Mesendoderm (in vitro differentiated cells): Measurements from ENCODE around the gene TIGD6.

Experiments
- DNase-seq: peaks from one replicate; pipeline ENCODE4 v3.0.0; 2013
- H2AK5ac ChIP-seq: 2 replicates; pipeline ENCODE4 v1.6.1; 2013; ENCODE audit warnings: low read length, inconsistent platforms
- H2BK120ac ChIP-seq: 2 replicates; pipeline ENCODE4 v1.6.1; 2013; ENCODE audit warnings: low read depth, mild to moderate bottlenecking, low read length, moderate library complexity, mixed read lengths
- H2BK15ac ChIP-seq: replicated peaks from 2 replicates; pipeline ENCODE4 v1.6.1; 2013; ENCODE audit warnings: low read depth, mild to moderate bottlenecking, moderate library complexity
- H2BK5ac ChIP-seq: 2 replicates; pipeline ENCODE4 v1.6.1; 2013; ENCODE audit warnings: low read length, inconsistent platforms
- H3K18ac ChIP-seq: 2 replicates; pipeline ENCODE4 v1.6.1; 2013; ENCODE audit warnings: mild to moderate bottlenecking, low read length, mixed read lengths
- H3K23ac ChIP-seq: one replicate; pipeline ENCODE4 v1.6.1; 2013; ENCODE audit warnings: low read length
- H3K27ac ChIP-seq: 2 replicates; pipeline ENCODE4 v1.5.1; 2013; ENCODE audit warnings: low read depth, mild to moderate bottlenecking, inconsistent platforms, low read length, moderate library complexity
- H3K27me3 ChIP-seq: 2 replicates; pipeline ENCODE4 v1.6.1; 2013; ENCODE audit warnings: low read length, control low read depth, mild to moderate bottlenecking, inconsistent platforms; ENCODE audit not compliant: insufficient read depth, poor library complexity
- H3K36me3 ChIP-seq: 2 replicates; pipeline ENCODE4 v1.6.1; 2013; ENCODE audit warnings: low read length, inconsistent platforms; ENCODE audit not compliant: control insufficient read depth, insufficient read depth
- H3K4ac ChIP-seq: one replicate; pipeline ENCODE4 v1.6.1; 2013; ENCODE audit warnings: low read depth, mild to moderate bottlenecking, low read length, moderate library complexity
- H3K4me1 ChIP-seq: 2 replicates; pipeline ENCODE4 v1.6.1; 2013; ENCODE audit warnings: low read depth, low read length, inconsistent platforms; ENCODE audit not compliant: control insufficient read depth
- H3K4me2 ChIP-seq: 2 replicates; pipeline ENCODE4 v1.6.1; 2013; ENCODE audit warnings: low read length
- H3K4me3 ChIP-seq: 2 replicates; pipeline ENCODE4 v1.5.1; 2013; ENCODE audit warnings: mild to moderate bottlenecking, low read length
- H3K56ac ChIP-seq: one replicate; pipeline ENCODE4 v1.6.1; 2013; ENCODE audit warnings: low read length
- H3K79me1 ChIP-seq: 2 replicates; pipeline ENCODE4 v1.6.1; 2013; ENCODE audit warnings: low read length, inconsistent platforms
- H3K79me2 ChIP-seq: 2 replicates; pipeline ENCODE4 v1.6.1; 2013; ENCODE audit warnings: mild to moderate bottlenecking, low read length; ENCODE audit not compliant: control insufficient read depth, insufficient read depth
- H3K9ac ChIP-seq: 2 replicates; pipeline ENCODE4 v1.6.1; 2013; ENCODE audit warnings: low read length, inconsistent platforms
- H4K5ac ChIP-seq: one replicate; pipeline ENCODE4 v1.6.1; 2013; ENCODE audit warnings: low read length
- H4K8ac ChIP-seq: one replicate; pipeline ENCODE4 v1.6.1; 2013; ENCODE audit warnings: low read depth, mild to moderate bottlenecking, control low read depth, low read length, moderate library complexity
- WGBS: extraction: QIAGEN DNeasy Blood & Tissue Kit; methylation state at CpG from one replicate; pipeline ENCODE4 v1.1.7; 2013; ENCODE audit warnings: low lambda C conversion rate, missing lambda C conversion rate; ENCODE audit not compliant: insufficient coverage; ENCODE audit errors: extremely low coverage; 5-methylcytosine and 5-hydroxymethylcytosine counted together

TIGD6 gene

DNA sequence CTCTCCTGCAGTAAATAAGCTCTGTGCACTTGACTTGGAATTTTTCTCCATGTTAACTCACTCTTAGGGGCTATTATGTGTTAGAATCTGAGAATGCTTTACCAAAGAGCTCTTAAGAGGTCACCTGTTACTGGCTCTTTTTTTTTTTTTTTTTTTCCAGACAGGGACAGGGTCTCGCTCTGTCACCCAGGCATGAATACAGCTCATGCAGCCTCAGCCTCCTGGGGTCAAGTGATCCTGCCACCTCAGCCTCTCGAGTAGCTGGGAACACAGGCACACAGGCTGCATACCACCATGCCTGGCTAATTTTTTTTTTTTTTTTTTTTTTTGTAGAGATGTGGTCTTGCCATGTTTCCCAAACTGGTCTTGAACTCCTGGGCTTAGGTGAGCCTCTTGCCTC, 22.2 kb upstream of the TIGD6 start:
- no CpG with 5 or more reads among the region's 2 CpGs for WGBS
- no peak overlapping the region for H3K9ac ChIP-seq
- DNase-seq: no peak

GRCh38 chr5:150022158-150022531, 21.7 kb upstream of the TIGD6 start:
- H3K18ac ChIP-seq: no peak overlapping the region
- H3K27ac ChIP-seq: no peak overlapping the region
- H3K36me3 ChIP-seq: peaks cover 7% of the 10 kb centered on the region
- no peak overlapping the region for H2BK5ac ChIP-seq
- H2BK120ac ChIP-seq: no peak overlapping the region
- DNase-seq: no peak
- H3K79me1 ChIP-seq: peaks cover 2% of the 10 kb centered on the region
- H3K9ac ChIP-seq: no peak overlapping the region
- no peak overlapping the region for H3K4ac ChIP-seq
- no peak overlapping the region for H3K4me2 ChIP-seq
- no CpG with 5 or more reads among the region's 1 CpG for WGBS
- H4K5ac ChIP-seq: no peak overlapping the region
- no peak overlapping the region for H2BK15ac ChIP-seq
- no peak overlapping the region for H3K23ac ChIP-seq
- H3K4me3 ChIP-seq: no peak overlapping the region
- no peaks in the 10 kb centered on the region for H3K27me3 ChIP-seq
- no peak overlapping the region for H3K56ac ChIP-seq
- H3K79me2 ChIP-seq: no peaks in the 10 kb centered on the region
- H2AK5ac ChIP-seq: no peak overlapping the region
- H3K4me1 ChIP-seq: no peaks in the 10 kb centered on the region
- no peak overlapping the region for H4K8ac ChIP-seq

More for the DNA sequence above, 22.2 kb upstream of the TIGD6 start:
- H2BK15ac ChIP-seq: no peak overlapping the region
- H3K4me1 ChIP-seq: no peaks in the 10 kb centered on the region
- no peaks in the 10 kb centered on the region for H3K79me2 ChIP-seq
- no peaks in the 10 kb centered on the region for H3K79me1 ChIP-seq
- H3K18ac ChIP-seq: no peak overlapping the region
- no peak overlapping the region for H2BK5ac ChIP-seq
- H2BK120ac ChIP-seq: no peak overlapping the region
- H4K8ac ChIP-seq: no peak overlapping the region
- no peak overlapping the region for H4K5ac ChIP-seq
- no peak overlapping the region for H3K27ac ChIP-seq
- H3K56ac ChIP-seq: no peak overlapping the region
- H3K4me2 ChIP-seq: no peak overlapping the region
- H3K36me3 ChIP-seq: peaks cover 5% of the 10 kb centered on the region
- no peaks in the 10 kb centered on the region for H3K27me3 ChIP-seq
- H3K4me3 ChIP-seq: no peak overlapping the region
- no peak overlapping the region for H3K4ac ChIP-seq
- H3K23ac ChIP-seq: no peak overlapping the region
- no peak overlapping the region for H2AK5ac ChIP-seq

GRCh38 chr5:150021491-150022157, 21.2 kb upstream of the TIGD6 start:
- DNase-seq: peak; percentile 74
- no CpG with 5 or more reads among the region's 13 CpGs for WGBS
- H3K79me1 ChIP-seq: peaks cover 2% of the 10 kb centered on the region
- H3K9ac ChIP-seq: no peak overlapping the region
- H3K36me3 ChIP-seq: peaks cover 7% of the 10 kb centered on the region
- no peak overlapping the region for H3K56ac ChIP-seq
- H3K4me2 ChIP-seq: no peak overlapping the region
- no peaks in the 10 kb centered on the region for H3K79me2 ChIP-seq
- H2BK5ac ChIP-seq: no peak overlapping the region
- no peak overlapping the region for H3K27ac ChIP-seq
- no peak overlapping the region for H4K5ac ChIP-seq
- no peak overlapping the region for H2AK5ac ChIP-seq
- no peaks in the 10 kb centered on the region for H3K27me3 ChIP-seq
- no peak overlapping the region for H2BK120ac ChIP-seq
- H3K4me1 ChIP-seq: no peaks in the 10 kb centered on the region
- H3K4ac ChIP-seq: no peak overlapping the region
- H3K23ac ChIP-seq: no peak overlapping the region
- no peak overlapping the region for H3K4me3 ChIP-seq
- H4K8ac ChIP-seq: no peak overlapping the region
- no peak overlapping the region for H3K18ac ChIP-seq
- no peak overlapping the region for H2BK15ac ChIP-seq

GRCh38 chr5:150020249-150020648, 19.8 kb upstream of the TIGD6 start:
- no peak overlapping the region for H3K27ac ChIP-seq
- no CpG with 5 or more reads among the region's 1 CpG for WGBS

DNA sequence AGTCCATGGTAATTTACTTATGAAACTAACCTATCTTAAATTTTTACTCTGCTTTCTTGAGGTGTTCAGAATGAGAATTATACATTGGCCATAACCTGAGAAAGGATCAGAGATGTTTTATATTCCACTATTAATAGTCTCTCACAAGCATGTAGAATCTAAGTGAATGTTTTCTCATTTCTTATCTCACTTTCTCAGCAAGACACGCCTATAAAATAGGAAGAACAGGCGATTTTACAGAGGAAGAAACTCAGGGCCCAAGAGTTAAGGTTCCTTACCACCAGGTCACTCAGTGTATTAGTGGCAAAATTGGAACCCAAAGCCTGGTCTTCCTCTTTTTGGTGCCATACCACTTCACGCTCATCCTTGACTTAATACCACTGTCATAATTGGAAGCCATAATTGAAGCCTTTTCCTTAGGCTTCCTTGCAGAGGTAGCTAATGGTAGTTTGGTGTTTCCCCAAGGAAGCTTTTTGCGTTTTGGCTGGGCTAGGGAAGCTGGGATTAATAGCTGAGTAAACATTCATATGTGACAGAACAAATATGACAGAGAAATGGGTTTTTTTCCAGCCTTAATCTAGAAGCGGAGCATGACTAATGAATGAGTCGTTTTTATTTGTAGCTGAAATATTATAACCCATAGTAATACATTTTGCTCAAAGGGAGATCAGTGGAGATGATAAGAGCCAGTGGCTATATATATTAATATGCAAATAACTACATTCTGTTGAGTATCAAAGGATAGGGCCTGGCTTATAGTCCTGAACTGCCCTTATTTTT, 17.0 kb upstream of the TIGD6 start:
- no peak overlapping the region for H3K4me3 ChIP-seq

More at GRCh38 chr5:150020249-150020648, 19.8 kb upstream of the TIGD6 start:
- H2BK120ac ChIP-seq: no peak overlapping the region
- no peaks in the 10 kb centered on the region for H3K79me2 ChIP-seq
- no peak overlapping the region for H4K8ac ChIP-seq
- H3K79me1 ChIP-seq: peaks cover 5% of the 10 kb centered on the region
- no peak overlapping the region for H2BK5ac ChIP-seq
- H3K27me3 ChIP-seq: no peaks in the 10 kb centered on the region
- peaks cover 7% of the 10 kb centered on the region for H3K36me3 ChIP-seq
- H3K4me1 ChIP-seq: no peaks in the 10 kb centered on the region
- H2BK15ac ChIP-seq: no peak overlapping the region
- H4K5ac ChIP-seq: no peak overlapping the region
- H3K4me2 ChIP-seq: no peak overlapping the region
- H3K18ac ChIP-seq: no peak overlapping the region
- no peak overlapping the region for H3K9ac ChIP-seq
- H3K4ac ChIP-seq: no peak overlapping the region
- no peak overlapping the region for H3K23ac ChIP-seq
- DNase-seq: no peak
- H3K4me3 ChIP-seq: no peak overlapping the region
- H2AK5ac ChIP-seq: no peak overlapping the region
- H3K56ac ChIP-seq: no peak overlapping the region

More for the DNA sequence above, 17.0 kb upstream of the TIGD6 start:
- no peak overlapping the region for H3K18ac ChIP-seq
- no peaks in the 10 kb centered on the region for H3K4me1 ChIP-seq
- peaks cover 5% of the 10 kb centered on the region for H3K79me1 ChIP-seq
- no peak overlapping the region for H4K8ac ChIP-seq
- H3K27ac ChIP-seq: no peak overlapping the region
- no peak overlapping the region for H3K23ac ChIP-seq
- H3K4me2 ChIP-seq: no peak overlapping the region
- peaks cover 10% of the 10 kb centered on the region for H3K36me3 ChIP-seq
- no peak overlapping the region for H3K56ac ChIP-seq
- no peak overlapping the region for H3K9ac ChIP-seq
- no peaks in the 10 kb centered on the region for H3K27me3 ChIP-seq
- WGBS: no CpG with 5 or more reads among the region's 6 CpGs
- no peaks in the 10 kb centered on the region for H3K79me2 ChIP-seq
- no peak overlapping the region for H2BK5ac ChIP-seq
- no peak overlapping the region for H4K5ac ChIP-seq
- no peak overlapping the region for H2BK15ac ChIP-seq
- no peak overlapping the region for H2BK120ac ChIP-seq
- H3K4ac ChIP-seq: no peak overlapping the region
- DNase-seq: no peak
- no peak overlapping the region for H2AK5ac ChIP-seq
